HCEC 1CT (cell line): ENCODE data around the gene STK32A.

Experiments
- DNase-seq: peaks from one replicate; pipeline ENCODE4 v3.0.0-alpha.2; 2017

STK32A gene

GRCh38 chr5:147267082-147267832 is 32.4 kb downstream of the STK32A start:
- DNase-seq = no peak

GRCh38 chr5:147276497-147276896 is 41.7 kb downstream of the STK32A start:
- no peak for DNase-seq

- no peak for DNase-seq
Observed at GRCh38 chr5:147286296-147286695, 51.5 kb downstream of the STK32A start.

GRCh38 chr5:147287110-147287509 is 52.3 kb downstream of the STK32A start:
- no peak for DNase-seq

GRCh38 chr5:147290261-147290660 is 55.4 kb downstream of the STK32A start:
- DNase-seq = no peak

- DNase-seq = peak; percentile 13
Observed at GRCh38 chr5:147303251-147303650, 68.4 kb downstream of the STK32A start.

GRCh38 chr5:147303976-147304375 is 69.2 kb downstream of the STK32A start:
- peak; percentile 83 for DNase-seq

- DNase-seq = no peak
Observed at GRCh38 chr5:147305147-147305546, 70.3 kb downstream of the STK32A start.

GRCh38 chr5:147306351-147306750 is 71.5 kb downstream of the STK32A start:
- DNase-seq = no peak

GRCh38 chr5:147307170-147307569 is 72.3 kb downstream of the STK32A start:
- DNase-seq = no peak

- DNase-seq = no peak
Observed at GRCh38 chr5:147309621-147310020, 74.8 kb downstream of the STK32A start.

GRCh38 chr5:147310059-147310704 is 75.4 kb downstream of the STK32A start:
- peak; percentile 42 for DNase-seq

GRCh38 chr5:147317978-147318684 is 83.3 kb downstream of the STK32A start:
- DNase-seq = no peak

GRCh38 chr5:147321569-147321968 is 86.7 kb downstream of the STK32A start:
- DNase-seq = no peak

GRCh38 chr5:147327421-147327820 is 92.6 kb downstream of the STK32A start:
- DNase-seq = no peak

GRCh38 chr5:147327905-147328304 is 93.1 kb downstream of the STK32A start:
- no peak for DNase-seq

- no peak for DNase-seq
Observed at GRCh38 chr5:147332658-147333057, 97.8 kb downstream of the STK32A start.

GRCh38 chr5:147336876-147337275 is 102.0 kb downstream of the STK32A start:
- DNase-seq = no peak

GRCh38 chr5:147339313-147339712 is 104.5 kb downstream of the STK32A start:
- DNase-seq = no peak

GRCh38 chr5:147340941-147341340 is 106.1 kb downstream of the STK32A start:
- no peak for DNase-seq

GRCh38 chr5:147341345-147341744 is 106.5 kb downstream of the STK32A start:
- no peak for DNase-seq

- no peak for DNase-seq
Observed at GRCh38 chr5:147344861-147345260, 110.0 kb downstream of the STK32A start.

- peak; percentile 17 for DNase-seq
Observed at GRCh38 chr5:147346006-147346561, 111.3 kb downstream of the STK32A start.

- peak; percentile 40 for DNase-seq
Observed at GRCh38 chr5:147348046-147348445, 113.2 kb downstream of the STK32A start.
